ENCODE measurements around the gene B3GALT5. TPM values are rescaled to one million over a fixed set of nuclear protein-coding genes. Genes with fewer than 3 reads are reported as not detected.

B3GALT5 gene
- total RNA-seq, 1 experiment from 2014 or later: 0.09 TPM

GRCh38 chr21:39674801-39675200, 62.1 kb downstream of the B3GALT5 start:
- DNase-seq: no peak
- Histone ChIP-seq H3K4me2 (no peak overlapping the region), H3K79me2 (ENCODE audit: low read depth) (no peaks in the 10 kb centered on the region), H3F3A (ENCODE audit: insufficient read depth, low read depth) (no peaks in the 10 kb centered on the region), H4K20me1 (ENCODE audit: insufficient read depth) (no peaks in the 10 kb centered on the region), H2AFZ (no peak overlapping the region), H3K27me3 (ENCODE audit: insufficient read depth, low read depth) (peaks cover 46% of the 10 kb centered on the region), H3K36me3 (ENCODE audit: low read depth) (no peaks in the 10 kb centered on the region), H3K9me3 (ENCODE audit: insufficient read depth, low read depth) (no peaks in the 10 kb centered on the region), H3K9me2 (ENCODE audit: insufficient read depth) (no peaks in the 10 kb centered on the region), H3K27ac (no peak overlapping the region), H3K4me3 (no peak overlapping the region), H3K4me1 (replicated peaks; ENCODE audit: insufficient read depth) (no peaks in the 10 kb centered on the region)
- ChIA-PET POLR2A (ENCODE audit: unreplicated experiment) (no interaction called here), CTCF (no interaction called here)
- intact Hi-C loops (cut with micrococcal nuclease; ENCODE audit: unreplicated experiment): no loop called here
- BruUV-seq (replicated peaks): no TSS peak
- TF ChIP-seq EZH2 (IDR thresholded peaks at IDR 0.05; ENCODE audit: low read depth) (no peak), CTCF (conservative IDR thresholded peaks at IDR 0.05) (no peak)

- H3K9me3 ChIP-seq (ENCODE audit: insufficient read depth, low read depth): no peaks in the 10 kb centered on the region
- intact Hi-C loops (cut with micrococcal nuclease; ENCODE audit: unreplicated experiment): no loop called here
- H3K79me2 ChIP-seq (ENCODE audit: low read depth): no peaks in the 10 kb centered on the region
- no peaks in the 10 kb centered on the region for H3K9me2 ChIP-seq (ENCODE audit: insufficient read depth)
- BruUV-seq (replicated peaks): no TSS peak
- ChIA-PET POLR2A (ENCODE audit: unreplicated experiment) (no interaction called here), CTCF (no interaction called here)
- no peak overlapping the region for H3K4me3 ChIP-seq
- no peak overlapping the region for H3K4me2 ChIP-seq
- TF ChIP-seq EZH2 (IDR thresholded peaks at IDR 0.05; ENCODE audit: low read depth) (no peak), CTCF (conservative IDR thresholded peaks at IDR 0.05) (no peak)
- no peaks in the 10 kb centered on the region for H3F3A ChIP-seq (ENCODE audit: insufficient read depth, low read depth)
- no peaks in the 10 kb centered on the region for H3K4me1 ChIP-seq (replicated peaks; ENCODE audit: insufficient read depth)
- H3K27ac ChIP-seq: no peak overlapping the region
- no peaks in the 10 kb centered on the region for H4K20me1 ChIP-seq (ENCODE audit: insufficient read depth)
- H2AFZ ChIP-seq: no peak overlapping the region
- no peak for DNase-seq
- H3K27me3 ChIP-seq (ENCODE audit: insufficient read depth, low read depth): peaks cover 46% of the 10 kb centered on the region
- H3K36me3 ChIP-seq (ENCODE audit: low read depth): no peaks in the 10 kb centered on the region
Measured at GRCh38 chr21:39675590-39675989, 62.9 kb downstream of the B3GALT5 start.

- ChIA-PET CTCF (no interaction called here), POLR2A (ENCODE audit: unreplicated experiment) (no interaction called here)
- no peaks in the 10 kb centered on the region for H3K79me2 ChIP-seq (ENCODE audit: low read depth)
- H3K27ac ChIP-seq: no peak overlapping the region
- TF ChIP-seq CTCF (conservative IDR thresholded peaks at IDR 0.05): no peak
- TF ChIP-seq EZH2 (IDR thresholded peaks at IDR 0.05; ENCODE audit: low read depth): no peak
- no peak overlapping the region for H3K4me3 ChIP-seq
- H3K9me2 ChIP-seq (ENCODE audit: insufficient read depth): no peaks in the 10 kb centered on the region
- H2AFZ ChIP-seq: no peak overlapping the region
- no peak for DNase-seq
- peaks cover 44% of the 10 kb centered on the region for H3K27me3 ChIP-seq (ENCODE audit: insufficient read depth, low read depth)
- H3F3A ChIP-seq (ENCODE audit: insufficient read depth, low read depth): no peaks in the 10 kb centered on the region
- no TSS peak for BruUV-seq (replicated peaks)
- intact Hi-C loops (cut with micrococcal nuclease; ENCODE audit: unreplicated experiment): no loop called here
- no peaks in the 10 kb centered on the region for H4K20me1 ChIP-seq (ENCODE audit: insufficient read depth)
- no peak overlapping the region for H3K4me2 ChIP-seq
- no peaks in the 10 kb centered on the region for H3K9me3 ChIP-seq (ENCODE audit: insufficient read depth, low read depth)
- H3K4me1 ChIP-seq (replicated peaks; ENCODE audit: insufficient read depth): no peaks in the 10 kb centered on the region
- no peaks in the 10 kb centered on the region for H3K36me3 ChIP-seq (ENCODE audit: low read depth)
Measured at GRCh38 chr21:39675993-39676661, 63.4 kb downstream of the B3GALT5 start.

All from PC-9 (cell line).